ENCODE measurements around the gene NACC1. TPM values are rescaled to one million over a fixed set of nuclear protein-coding genes. Genes with fewer than 3 reads are reported as not detected.

Gene NACC1
- total RNA-seq, 1 donor from 2014 or later: 66.2 TPM

DNA sequence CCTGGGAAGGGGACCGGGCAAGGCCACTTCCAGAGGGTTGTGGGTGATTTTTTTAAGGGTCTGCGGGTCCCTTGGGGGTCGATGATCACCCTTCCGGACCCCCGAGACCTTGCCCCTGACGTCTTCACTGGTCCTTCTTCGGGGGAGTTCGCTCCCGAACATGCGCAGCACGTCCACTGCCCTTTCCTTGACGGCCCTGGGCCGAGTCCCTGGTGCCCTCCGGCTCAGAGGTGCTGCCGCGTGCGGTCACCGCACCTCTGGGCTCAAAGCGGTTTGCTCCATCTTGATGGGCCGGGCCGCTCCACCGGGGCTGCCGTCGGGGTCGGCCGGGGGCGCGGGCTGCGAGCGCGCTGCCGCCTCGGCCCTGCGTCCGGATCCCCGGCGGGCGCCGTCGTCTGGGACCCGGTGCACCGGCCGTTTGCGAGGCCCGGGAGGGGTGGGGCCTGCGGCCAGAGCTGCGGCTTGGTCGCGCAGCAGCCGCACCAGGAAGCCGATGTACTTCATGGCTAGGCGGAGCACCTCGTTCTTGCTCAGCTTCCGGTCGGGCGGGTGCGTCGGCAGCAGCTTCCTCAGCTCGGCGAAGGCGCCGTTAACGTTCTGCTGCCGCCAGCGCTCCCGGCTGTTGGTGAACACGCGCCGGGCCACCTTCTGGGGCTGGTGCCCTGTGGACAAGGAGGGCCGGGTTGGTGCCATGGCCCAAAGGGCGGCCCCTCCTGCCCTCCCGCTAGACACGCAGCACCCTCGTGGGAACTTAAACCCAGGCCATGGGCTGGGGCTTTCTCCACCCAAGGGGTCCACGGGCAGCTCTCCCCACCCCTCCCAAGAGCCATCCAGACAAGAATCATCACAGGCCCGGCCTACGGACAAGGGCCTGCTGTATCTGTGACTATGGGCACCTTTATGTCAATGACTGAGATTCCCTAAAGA is 18.7 kb upstream of the NACC1 start:
- no peak for DNase-seq (ENCODE audit: low read depth)

DNA sequence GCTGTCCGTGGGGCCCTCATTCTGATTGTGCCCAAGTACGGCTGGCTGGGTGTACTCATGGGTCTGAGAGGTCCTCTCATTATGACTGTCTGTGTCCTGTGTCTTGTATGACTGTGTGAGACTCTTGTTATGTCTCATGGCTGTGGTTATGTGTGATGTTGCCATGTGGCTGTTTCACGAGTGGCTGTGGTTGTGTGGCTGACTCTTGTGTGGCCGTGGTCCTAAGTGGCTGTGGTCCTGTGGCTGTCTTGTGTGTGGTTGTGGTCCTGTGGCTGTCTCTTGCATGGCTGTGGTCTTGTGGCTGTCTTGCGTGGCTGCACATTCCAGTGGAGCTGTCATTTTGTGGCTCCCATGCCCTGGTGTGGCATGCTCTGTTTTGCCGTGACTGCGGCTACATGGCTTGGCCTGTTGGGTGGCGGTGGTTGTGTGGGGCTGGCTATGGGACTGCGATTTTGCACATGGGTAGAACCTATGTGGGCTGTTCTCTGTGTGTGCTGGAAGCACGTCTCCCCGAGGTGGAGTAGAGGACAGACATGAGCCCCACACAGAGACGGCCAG is 18.0 kb upstream of the NACC1 start:
- no peak for DNase-seq (ENCODE audit: low read depth)

GRCh38 chr19:13100841-13101589 is 17.0 kb upstream of the NACC1 start:
- no peak for DNase-seq (ENCODE audit: low read depth)

DNA sequence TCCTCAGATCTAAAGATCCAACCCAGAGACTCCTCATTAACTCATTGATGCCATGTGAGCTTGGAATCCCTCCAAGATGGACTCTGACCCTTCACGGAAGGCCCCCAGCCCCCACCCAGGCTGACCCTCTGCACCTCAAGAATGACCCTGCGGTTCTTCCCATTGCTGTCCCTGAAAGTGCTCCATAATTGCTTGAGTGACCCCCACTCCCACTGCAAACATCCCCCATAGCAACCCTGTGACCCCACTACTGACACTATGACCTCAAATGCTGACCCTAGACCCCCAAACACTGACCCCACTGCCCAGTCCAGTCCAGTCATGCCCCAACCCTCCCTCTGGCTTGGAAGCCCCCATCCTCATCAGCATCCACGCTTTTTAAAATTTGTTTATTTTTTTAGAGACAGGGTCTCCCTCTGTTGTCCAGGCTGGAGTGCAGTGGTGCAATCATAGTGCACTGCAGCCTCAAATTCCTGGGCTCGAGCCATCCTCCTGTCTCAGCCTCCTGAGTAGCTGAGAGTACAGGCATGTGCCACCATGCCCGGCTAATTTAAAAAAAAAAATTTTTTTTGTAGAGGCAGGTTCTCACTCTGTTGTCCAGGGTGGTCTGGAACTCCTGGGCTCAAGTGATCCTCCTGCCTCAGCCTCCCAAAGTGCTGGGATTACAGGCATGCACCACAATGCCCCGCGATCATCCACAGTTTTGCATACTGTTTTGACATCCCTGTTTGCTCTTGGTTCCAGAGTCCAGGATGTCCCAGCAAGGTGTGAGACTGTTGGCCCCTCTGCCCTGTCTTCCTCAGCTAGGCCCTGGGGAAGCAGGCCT is 16.3 kb upstream of the NACC1 start:
- DNase-seq (ENCODE audit: low read depth): no peak

GRCh38 chr19:13102416-13102665 is 15.7 kb upstream of the NACC1 start:
- no peak for DNase-seq (ENCODE audit: low read depth)

DNA sequence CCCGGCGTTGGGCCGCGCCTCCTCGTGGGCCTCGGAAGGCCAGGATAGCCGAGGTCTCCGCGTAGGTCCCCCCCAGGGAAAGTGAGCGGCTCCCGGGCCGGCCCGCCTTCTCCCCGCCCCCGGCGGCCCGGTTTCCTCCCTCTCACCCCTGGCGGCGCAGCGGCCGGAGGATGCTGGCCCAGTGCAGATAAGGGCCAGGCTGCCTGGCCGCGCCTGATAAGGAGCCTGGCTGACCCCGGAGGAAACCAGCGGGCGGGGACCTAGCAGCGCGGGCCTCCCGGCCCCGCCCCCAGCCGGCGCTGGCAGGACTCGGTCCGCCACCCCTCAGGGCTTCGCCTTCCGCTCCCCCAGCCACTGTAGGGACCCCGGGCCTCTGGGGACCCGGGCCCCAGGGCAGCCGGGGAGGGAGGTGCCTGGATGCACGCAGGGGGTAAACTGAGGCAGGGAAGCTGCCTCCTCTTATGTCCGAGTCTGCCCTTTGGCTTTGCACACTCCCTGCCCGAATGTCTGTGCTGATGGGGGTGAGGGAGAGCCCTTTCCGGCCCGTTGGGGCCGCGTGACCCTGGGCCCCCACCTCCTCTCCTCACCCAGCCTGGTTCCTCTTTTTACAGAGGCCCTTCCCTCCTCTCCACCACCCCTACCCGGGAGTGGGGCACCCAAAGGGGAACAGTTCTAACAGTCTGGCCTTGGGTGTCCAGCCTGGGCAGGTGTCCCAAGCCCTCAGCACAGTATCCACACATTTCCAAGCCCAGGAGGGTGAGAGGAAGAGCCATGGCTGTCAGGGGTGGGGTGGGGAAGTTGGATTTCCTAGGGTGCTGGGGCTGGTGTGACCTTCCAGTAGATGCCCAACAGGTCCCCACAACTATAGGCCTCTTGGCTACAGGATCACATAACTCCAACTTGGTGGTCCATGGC is 15.1 kb upstream of the NACC1 start, which contains the start of gene LYL1:
TSS of gene LYL1 (minus strand) at position 193 of the 915 bp plus-strand sequence. CDS start 1,687 bp downstream, outside the sequence.
- no peak for DNase-seq (ENCODE audit: low read depth)

GRCh38 chr19:13103581-13104359 is 14.3 kb upstream of the NACC1 start:
- DNase-seq (ENCODE audit: low read depth): no peak

DNA sequence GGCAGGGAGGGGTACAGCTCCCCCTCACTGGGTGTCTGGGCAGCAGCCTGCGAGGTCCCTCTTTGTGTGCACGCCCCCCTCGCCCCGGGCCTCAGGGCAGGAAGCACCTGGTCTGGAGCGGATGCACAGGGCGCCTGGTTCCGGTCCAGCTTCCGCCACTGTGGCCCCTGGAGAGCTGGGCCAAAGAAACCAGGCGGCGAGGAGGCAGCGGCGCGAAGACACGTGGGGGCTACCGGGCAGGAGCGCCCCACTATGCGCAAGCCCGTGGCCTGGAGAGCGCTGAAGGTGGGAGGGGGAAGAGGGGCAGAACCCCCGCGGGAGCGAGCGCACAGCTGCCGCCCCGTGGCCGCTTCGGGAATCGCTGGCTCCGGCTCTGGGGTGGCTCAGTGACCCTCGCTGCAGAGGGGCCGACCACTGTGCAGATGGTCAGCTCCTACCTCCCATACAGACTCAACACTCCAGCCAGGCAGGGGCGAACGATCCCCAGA is 13.7 kb upstream of the NACC1 start:
- no peak for DNase-seq (ENCODE audit: low read depth)

DNA sequence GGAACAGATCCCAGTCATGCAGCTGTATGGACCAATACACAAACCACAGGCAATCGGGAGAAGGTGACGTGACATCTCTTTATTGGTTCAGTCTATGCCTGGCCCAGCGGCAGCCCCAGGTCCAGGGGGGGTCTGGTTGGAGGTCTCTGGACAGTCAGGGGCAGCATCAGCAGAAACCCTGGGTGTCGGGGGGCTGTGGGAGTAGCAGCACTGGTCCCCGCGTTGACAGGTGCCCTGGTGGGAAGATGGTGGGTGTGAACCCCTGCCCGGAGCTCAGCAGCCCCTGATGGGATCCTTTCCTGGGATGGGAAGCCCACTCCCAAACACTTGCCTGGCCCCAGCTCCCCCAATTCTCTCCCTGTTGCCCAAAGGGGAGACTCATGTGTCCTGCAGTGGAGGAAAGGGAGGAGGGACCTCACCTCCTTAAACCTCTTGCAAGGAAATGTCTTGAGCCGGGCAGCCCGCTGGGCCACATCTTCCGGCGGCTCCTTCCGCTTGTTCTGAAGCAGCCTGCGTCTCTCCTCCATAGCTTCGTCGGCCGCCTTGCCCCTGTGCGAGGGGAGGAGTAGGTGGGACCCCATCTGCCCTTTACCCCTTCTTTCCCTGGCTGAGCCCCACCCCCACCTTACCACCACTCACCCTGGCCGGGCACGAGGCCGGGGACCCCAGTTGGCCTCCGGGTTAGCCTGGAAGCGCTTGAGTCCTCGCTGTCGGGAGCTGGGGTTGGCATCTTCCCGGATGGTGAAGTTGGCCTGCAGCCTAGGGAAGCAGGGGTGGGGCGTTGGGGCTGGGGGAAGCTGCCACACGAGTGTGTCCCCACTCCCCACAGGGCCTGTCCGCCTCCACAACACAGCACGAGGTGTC is 13.0 kb upstream of the NACC1 start:
- no peak for DNase-seq (ENCODE audit: low read depth)

- DNase-seq (ENCODE audit: low read depth): no peak
These were observed 8.5 kb upstream of the NACC1 start for GRCh38 chr19:13109361-13110098.

DNA sequence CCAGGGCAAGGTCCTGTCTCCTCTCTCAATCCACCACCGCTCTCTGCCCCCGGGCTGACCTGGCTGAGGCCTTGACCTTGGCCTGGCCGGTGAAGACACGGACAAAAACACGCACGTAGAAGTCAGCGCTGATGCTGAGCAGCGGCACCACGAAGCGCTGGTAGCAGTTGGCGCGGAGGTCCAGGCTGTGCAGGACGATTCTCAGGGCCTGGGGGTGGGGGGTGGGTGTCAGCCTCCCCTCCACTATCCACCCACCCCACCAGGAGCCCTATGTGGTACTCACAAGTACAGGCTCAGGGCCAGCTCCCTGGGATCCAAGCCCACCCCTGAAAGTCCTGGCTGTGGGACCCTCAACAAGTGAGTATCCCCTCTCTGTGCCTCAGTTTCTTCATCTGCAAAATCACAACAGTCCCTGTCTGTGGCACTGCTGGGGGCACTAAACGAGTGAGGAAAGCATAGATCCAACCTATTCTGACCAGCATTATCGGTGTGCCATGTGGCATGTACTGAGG is 7.9 kb upstream of the NACC1 start:
- DNase-seq (ENCODE audit: low read depth): no peak

GRCh38 chr19:13112555-13112954 is 5.5 kb upstream of the NACC1 start:
- no peak for DNase-seq (ENCODE audit: low read depth)

DNA sequence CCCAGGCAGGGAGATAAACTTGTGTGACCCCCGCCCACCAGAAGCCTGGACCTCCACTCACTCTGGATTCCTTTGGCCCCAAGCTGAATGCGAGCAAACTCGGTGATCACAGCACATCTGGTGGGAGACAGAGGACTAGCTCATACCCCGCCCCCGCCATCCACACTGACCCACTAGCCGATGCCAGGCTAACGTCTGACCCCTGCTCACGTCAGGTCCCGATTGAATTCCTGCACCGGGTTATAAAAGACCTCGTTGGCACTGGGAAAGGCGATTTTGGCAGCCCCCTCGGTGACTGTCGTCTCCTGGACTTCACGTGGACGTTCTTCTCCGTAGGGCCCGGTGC is 2.2 kb upstream of the NACC1 start:
- DNase-seq (ENCODE audit: low read depth): no peak

DNA sequence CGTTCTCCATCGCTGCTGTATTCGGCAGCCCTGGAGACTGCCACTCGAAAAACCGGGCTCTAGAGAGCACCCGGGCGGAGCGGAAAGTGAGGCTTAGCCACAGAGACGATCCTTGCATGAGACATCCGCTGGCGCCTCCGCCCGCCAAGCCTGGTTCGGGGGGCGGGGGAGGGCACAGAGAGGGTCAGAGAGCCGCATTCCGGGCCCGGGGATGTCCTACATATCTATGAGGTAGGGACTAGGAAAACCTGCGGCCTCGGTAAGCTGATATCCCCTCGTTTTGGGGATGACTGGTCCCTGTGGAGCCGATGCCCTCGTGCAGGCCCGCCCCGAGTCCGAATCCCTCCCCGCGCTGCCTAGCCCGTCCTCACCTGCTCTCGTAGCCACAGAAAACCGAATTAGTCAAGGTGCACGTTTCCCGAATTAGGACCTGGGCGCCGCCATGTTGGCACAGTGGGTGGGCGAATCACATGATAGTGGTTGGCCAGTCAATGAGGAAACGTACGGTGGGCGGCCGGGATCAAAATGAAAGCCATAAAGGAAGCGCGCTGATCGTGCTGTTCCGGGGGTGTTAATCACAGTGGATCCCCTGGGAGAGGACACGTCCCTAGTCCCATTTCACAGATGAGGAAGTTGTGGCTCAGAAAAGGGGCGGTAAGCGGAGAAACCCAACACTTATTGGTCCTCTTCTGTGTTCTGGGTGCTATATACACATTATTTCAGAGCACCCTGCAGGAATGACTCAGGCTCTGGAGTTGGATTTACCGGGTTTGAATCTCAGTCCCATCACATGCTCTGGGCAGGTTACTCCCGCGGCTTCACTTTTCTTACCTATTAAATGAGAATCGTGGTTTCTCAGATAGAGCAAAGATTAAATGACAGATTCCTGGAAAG is 1.5 kb upstream of the NACC1 start, which contains the start of gene TRMT1:
TSS of gene TRMT1 (minus strand) at position 459 of the 894 bp plus-strand sequence. CDS start at position 118, 341 bp downstream.
- peak; percentile 96 for DNase-seq (ENCODE audit: low read depth)

GRCh38 chr19:13117176-13117771 is 790 bp upstream of the NACC1 start:
- DNase-seq (ENCODE audit: low read depth): no peak

Measured in myocyte (in vitro differentiated cells).